Natural killer cell (primary cell): ENCODE data around the gene PDE4B. TPM values are rescaled to one million over a fixed set of nuclear protein-coding genes. Genes with fewer than 3 reads are reported as not detected.

Experiments
- ATAC-seq, 3 donors: fragments of 150-1000 bp in 2 of 3; fragments of 200-7000 bp in 1 of 3; cut with Tn5 transposase; 1 replicate in 1 of 3; 2 replicates in 2 of 3; pipeline ENCODE4 v1.10.0; 2021; ENCODE audit warnings: mild to moderate bottlenecking in 2 of 3, moderate library complexity in 2 of 3
- DNase-seq, 2 donors: peaks; one replicate each; pipeline versions ENCODE4 v3.0.0 to v3.0.0-alpha.2; 2013 to 2021; ENCODE audit warnings: mixed read lengths in 1 of 2
- H3K27ac ChIP-seq: one replicate; pipeline ENCODE4 v1.5.1; 2013; ENCODE audit warnings: mild to moderate bottlenecking, low read length
- H3K27me3 ChIP-seq: one replicate; pipeline ENCODE4 v1.6.1; 2013; ENCODE audit warnings: low read length; ENCODE audit not compliant: control insufficient read depth, insufficient read depth
- H3K36me3 ChIP-seq: one replicate; pipeline ENCODE4 v1.6.1; 2013; ENCODE audit warnings: low read length; ENCODE audit not compliant: control insufficient read depth, insufficient read depth
- H3K4me1 ChIP-seq: one replicate; pipeline ENCODE4 v1.6.1; 2013; ENCODE audit warnings: low read length; ENCODE audit not compliant: control insufficient read depth, insufficient read depth
- H3K4me3 ChIP-seq: one replicate; pipeline ENCODE4 v1.5.1; 2013; ENCODE audit warnings: low read length
- H3K9me3 ChIP-seq: one replicate; pipeline ENCODE4 v1.6.1; 2013; ENCODE audit warnings: low read length; ENCODE audit not compliant: control insufficient read depth, insufficient read depth
- H3K27ac Mint-ChIP-seq, 2 donors: one replicate each; pipeline ENCODE4 v1.8.0; 2022; ENCODE audit warnings: mild to moderate bottlenecking in 2 of 2, mixed read lengths in 2 of 2, moderate library complexity in 1 of 2
- H3K27me3 Mint-ChIP-seq, 2 donors: one replicate each; pipeline ENCODE4 v1.8.0; 2022; ENCODE audit warnings: low read depth in 2 of 2, mixed read lengths in 2 of 2
- H3K36me3 Mint-ChIP-seq: one replicate; pipeline ENCODE4 v1.8.0; 2022; ENCODE audit warnings: mixed read lengths
- H3K4me1 Mint-ChIP-seq, 2 donors: one replicate each; pipeline ENCODE4 v1.8.0; 2022; ENCODE audit warnings: mixed read lengths in 2 of 2
- H3K4me3 Mint-ChIP-seq: one replicate; pipeline ENCODE4 v1.8.0; 2022; ENCODE audit warnings: mild to moderate bottlenecking, moderate library complexity, mixed read lengths
- H3K9me3 Mint-ChIP-seq, 2 donors: one replicate each; pipeline ENCODE4 v1.8.0; 2022; ENCODE audit warnings: mixed read lengths in 2 of 2
- WGBS: methylation state at CpG from one replicate; pipeline ENCODE4 v1.1.7; 2013; ENCODE audit warnings: missing lambda C conversion rate; ENCODE audit not compliant: insufficient coverage; 5-methylcytosine and 5-hydroxymethylcytosine counted together
- intact Hi-C: fragments of 100-400 bp; cut with micrococcal nuclease; formaldehyde crosslinking; loops from one replicate; pipeline ENCODE4 v1.14.2; 2022
- total RNA-seq, 4 donors: library from RNA; stranded (reverse); fragments of 120-200 nt in 1 of 4; gene quantifications; one replicate each; pipeline versions ENCODE4 v1.2.3 to v1.2.4, GENCODE V29; 2013 to 2022
- TF ChIP-seq, protein P1 (sequence below): fragments of 200-600 bp; IDR thresholded peaks from one replicate; pipeline ENCODE4 v1.8.0; 2022; ENCODE audit warnings: antibody characterized with exemption

Gene PDE4B
- total RNA-seq, 3 donors from 2014 or later (not counting 1 experiment from before 2014, with no cell fraction given) = 18.0 to 42.4 (median 25.5) TPM

DNA sequence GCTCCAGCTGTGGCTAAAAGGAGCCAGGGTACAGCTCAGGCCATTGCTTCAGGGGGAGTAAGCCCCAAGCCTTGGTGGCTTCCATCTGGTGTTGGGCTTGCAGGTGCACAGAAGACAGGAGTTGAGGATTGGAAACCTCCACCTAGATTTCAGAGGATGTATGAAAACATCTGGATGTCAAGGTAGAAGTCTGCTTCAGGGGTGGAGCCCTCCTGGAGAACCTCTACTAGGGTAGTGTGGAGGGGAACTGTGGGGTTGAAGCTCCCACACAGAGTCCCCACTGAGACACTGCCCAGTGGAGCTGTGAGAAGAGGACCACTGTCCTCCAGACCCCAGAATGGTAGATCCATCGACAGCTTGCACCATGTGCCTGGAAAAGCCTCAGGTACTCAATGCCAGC, 183.0 kb downstream of the PDE4B start:
- TF ChIP-seq, protein P1, sequence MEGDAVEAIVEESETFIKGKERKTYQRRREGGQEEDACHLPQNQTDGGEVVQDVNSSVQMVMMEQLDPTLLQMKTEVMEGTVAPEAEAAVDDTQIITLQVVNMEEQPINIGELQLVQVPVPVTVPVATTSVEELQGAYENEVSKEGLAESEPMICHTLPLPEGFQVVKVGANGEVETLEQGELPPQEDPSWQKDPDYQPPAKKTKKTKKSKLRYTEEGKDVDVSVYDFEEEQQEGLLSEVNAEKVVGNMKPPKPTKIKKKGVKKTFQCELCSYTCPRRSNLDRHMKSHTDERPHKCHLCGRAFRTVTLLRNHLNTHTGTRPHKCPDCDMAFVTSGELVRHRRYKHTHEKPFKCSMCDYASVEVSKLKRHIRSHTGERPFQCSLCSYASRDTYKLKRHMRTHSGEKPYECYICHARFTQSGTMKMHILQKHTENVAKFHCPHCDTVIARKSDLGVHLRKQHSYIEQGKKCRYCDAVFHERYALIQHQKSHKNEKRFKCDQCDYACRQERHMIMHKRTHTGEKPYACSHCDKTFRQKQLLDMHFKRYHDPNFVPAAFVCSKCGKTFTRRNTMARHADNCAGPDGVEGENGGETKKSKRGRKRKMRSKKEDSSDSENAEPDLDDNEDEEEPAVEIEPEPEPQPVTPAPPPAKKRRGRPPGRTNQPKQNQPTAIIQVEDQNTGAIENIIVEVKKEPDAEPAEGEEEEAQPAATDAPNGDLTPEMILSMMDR = no peak
- Histone ChIP-seq H3K4me3 (no peak overlapping the region), H3K4me1 (no peaks in the 10 kb centered on the region), H3K27me3 (no peaks in the 10 kb centered on the region), H3K36me3 (no peaks in the 10 kb centered on the region), H3K9me3 (peaks cover 9% of the 10 kb centered on the region), H3K27ac (no peak overlapping the region)
- peaks cover 0 to 3% of the 10 kb centered on the region in 2 donors for H3K27me3 Mint-ChIP-seq
- intact Hi-C loops = no loop called here
- peaks cover 3 to 7% of the 10 kb centered on the region in 2 donors for H3K9me3 Mint-ChIP-seq
- H3K4me1 Mint-ChIP-seq = no peaks in the 10 kb centered on the region
- DNase-seq (no peak), ATAC-seq (no peak)
- WGBS = 95% methylated on average over 1 of the region's 1 CpG
- no peak overlapping the region for H3K27ac Mint-ChIP-seq
- H3K4me3 Mint-ChIP-seq = no peak overlapping the region
- no peaks in the 10 kb centered on the region for H3K36me3 Mint-ChIP-seq

DNA sequence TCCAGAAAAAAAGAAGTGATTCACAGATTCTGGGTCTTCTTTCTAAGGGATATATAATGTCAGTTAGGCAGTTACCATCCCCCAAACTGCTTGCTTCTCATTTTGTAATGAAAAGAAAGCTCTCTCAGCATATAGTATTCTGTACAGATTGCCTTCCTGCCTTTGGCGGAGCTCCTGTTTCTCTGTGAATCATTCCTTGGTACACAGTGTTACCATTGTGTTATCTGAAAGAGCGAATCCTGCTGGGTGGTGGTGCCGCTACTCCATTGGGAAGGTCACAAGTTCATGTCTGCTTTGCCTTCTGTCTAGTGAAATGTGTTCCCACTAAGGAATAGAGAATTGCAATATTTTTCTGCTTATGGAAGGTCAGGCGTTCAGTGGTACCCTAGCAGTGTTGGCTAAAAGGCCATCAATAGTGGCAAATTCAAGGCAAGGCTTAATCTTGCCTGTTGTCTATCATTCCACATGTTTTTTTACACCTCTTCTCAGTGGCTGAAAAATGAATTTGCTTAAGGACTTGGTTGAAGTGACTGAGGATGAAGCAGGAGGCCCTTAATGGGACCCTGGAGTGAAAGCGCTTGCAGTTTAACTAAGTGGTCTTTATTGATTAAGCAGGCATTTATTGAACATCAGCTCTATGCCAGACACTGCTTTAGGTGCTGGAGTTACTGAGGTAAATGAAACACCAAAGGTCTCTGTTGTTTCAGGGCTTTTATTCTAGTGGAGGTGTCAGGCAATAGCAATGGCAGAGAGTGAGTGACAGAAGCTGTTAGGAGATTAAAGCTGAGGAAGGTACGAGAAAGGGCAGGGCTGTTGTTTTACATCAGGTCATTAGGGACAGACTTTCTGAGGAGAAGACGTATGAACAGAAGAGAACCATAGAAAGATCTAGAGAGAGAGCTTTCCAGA, 186.7 kb downstream of the PDE4B start:
- 92% methylated on average over 7 of the region's 7 CpGs for WGBS
- Histone ChIP-seq H3K36me3 (no peaks in the 10 kb centered on the region), H3K27me3 (no peaks in the 10 kb centered on the region), H3K4me3 (no peak overlapping the region), H3K4me1 (no peaks in the 10 kb centered on the region), H3K9me3 (peaks cover 9% of the 10 kb centered on the region), H3K27ac (no peak overlapping the region)
- Mint-ChIP-seq H3K36me3 (no peaks in the 10 kb centered on the region), H3K9me3 (peaks cover 3 to 7% of the 10 kb centered on the region in 2 donors), H3K4me3 (no peak overlapping the region), H3K27me3 (peaks cover 6% of the 10 kb centered on the region in 2 donors), H3K27ac (no peak overlapping the region), H3K4me1 (no peaks in the 10 kb centered on the region)
- TF ChIP-seq, protein P1 = no peak
- DNase-seq (no peak), ATAC-seq (no peak)
- intact Hi-C loops = no loop called here

DNA sequence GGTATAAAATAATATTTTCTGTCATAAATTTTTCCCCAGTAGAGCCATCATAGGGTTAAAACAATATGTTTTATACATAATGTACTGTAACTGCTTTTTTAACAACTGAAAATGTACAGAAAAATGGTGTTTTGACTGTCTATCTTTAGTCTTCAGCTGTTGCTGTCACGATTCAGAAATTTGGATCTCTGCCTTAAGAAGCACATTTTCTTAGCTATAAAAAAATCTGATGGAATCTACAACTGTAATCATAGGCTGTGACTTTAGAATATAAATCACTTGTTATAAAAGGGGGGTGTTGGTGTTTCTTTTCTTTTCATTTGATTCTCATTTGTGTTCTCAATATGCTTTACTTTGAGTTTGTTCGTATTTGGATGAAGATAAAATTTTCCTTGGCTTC, 187.5 kb downstream of the PDE4B start:
- no peaks in the 10 kb centered on the region for H3K36me3 ChIP-seq
- intact Hi-C loops = no loop called here
- H3K4me3 ChIP-seq = no peak overlapping the region
- TF ChIP-seq, protein P1 = no peak
- no peak for ATAC-seq
- peaks cover 0 to 1% of the 10 kb centered on the region in 2 donors for H3K9me3 Mint-ChIP-seq
- no peaks in the 10 kb centered on the region for H3K4me1 ChIP-seq
- no peak overlapping the region for H3K4me3 Mint-ChIP-seq
- H3K27ac ChIP-seq = no peak overlapping the region
- no peak overlapping the region for H3K27ac Mint-ChIP-seq
- DNase-seq = no peak
- peaks cover 9% of the 10 kb centered on the region for H3K9me3 ChIP-seq
- peaks cover 4 to 6% of the 10 kb centered on the region in 2 donors for H3K27me3 Mint-ChIP-seq
- H3K27me3 ChIP-seq = no peaks in the 10 kb centered on the region
- 73% methylated on average over 1 of the region's 2 CpGs for WGBS
- no peaks in the 10 kb centered on the region for H3K36me3 Mint-ChIP-seq
- H3K4me1 Mint-ChIP-seq = no peaks in the 10 kb centered on the region
